Cardiac muscle cell (in vitro differentiated cells and primary cell): ENCODE measurements around the gene TRAF3IP1. TPM values are rescaled to one million over a fixed set of nuclear protein-coding genes. Genes with fewer than 3 reads are reported as not detected.

ENCODE experiments used
- DNase-seq, 2 donors: peaks; one replicate each; pipeline versions ENCODE4 v3.0.0 to v3.0.0-alpha.2; 2010 to 2017; ENCODE audit warnings: low read depth in 1 of 2, low spot score in 1 of 2
- H3K27ac ChIP-seq: fragments of 200-600 bp; sonication (generic); 2 replicates; pipeline ENCODE4 v1.5.1; 2016
- H3K27me3 ChIP-seq: fragments of 200-600 bp; sonication (generic); 2 replicates; pipeline ENCODE4 v1.6.0; 2016; ENCODE audit warnings: control low read depth
- H3K36me3 ChIP-seq: fragments of 200-600 bp; sonication (generic); 2 replicates; pipeline ENCODE4 v1.5.1; 2016; ENCODE audit warnings: control low read depth
- H3K4me1 ChIP-seq: fragments of 200-600 bp; sonication (generic); 2 replicates; pipeline ENCODE4 v1.8.1; 2017; ENCODE audit warnings: low read depth, mild to moderate bottlenecking, mixed run types
- H3K4me3 ChIP-seq: fragments of 200-600 bp; sonication (generic); 2 replicates; pipeline ENCODE4 v1.5.1; 2016; ENCODE audit warnings: mild to moderate bottlenecking
- H3K9me3 ChIP-seq: fragments of 200-600 bp; sonication (generic); 2 replicates; pipeline ENCODE4 v1.5.1; 2017; ENCODE audit warnings: low read depth, mild to moderate bottlenecking, control low read depth
- polyA plus RNA-seq: library from polyadenylated mRNA; unstranded; fragments of >200 nt; fragmentation: Nextera tagmentation; extraction: Ambion mirVana; gene quantifications from 2 replicates; pipeline ENCODE4 v1.2.1, GENCODE V29; 2016
- total RNA-seq: library from RNA; depleted of rRNA; stranded (reverse); fragments of >200 nt; gene quantifications from 2 replicates; pipeline ENCODE4 v1.2.3, GENCODE V29; 2016
- TF ChIP-seq, protein P1 (sequence below): IDR thresholded peaks from 2 replicates; pipeline ENCODE4 v1.5.1; 2012; ENCODE audit warnings: low read depth, mild to moderate bottlenecking, low read length

Gene TRAF3IP1
- total and polyA plus RNA-seq, 2 experiments from 2014 or later = 8.3 to 12.1 TPM

DNA sequence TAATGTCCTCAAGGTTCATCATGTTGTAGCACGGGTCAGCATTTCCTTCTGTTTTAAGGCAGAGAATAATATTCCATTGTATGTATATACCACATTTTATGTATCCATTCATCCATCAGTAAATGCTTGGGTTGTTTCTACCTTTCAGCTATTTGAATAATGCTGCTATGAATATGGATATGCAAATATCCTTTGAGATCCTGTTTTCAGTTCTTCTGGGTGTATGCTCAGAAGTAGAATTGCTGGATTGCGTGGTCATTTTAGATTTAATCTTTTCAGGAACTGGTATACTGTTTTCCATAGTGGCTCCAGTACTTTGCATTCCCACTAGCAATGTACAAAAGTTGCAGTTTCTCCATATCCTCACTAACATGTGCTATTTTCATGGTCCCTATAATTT lies 93.0 kb downstream of the TRAF3IP1 start:
- no peak for DNase-seq
- no peak overlapping the region for H3K4me3 ChIP-seq
- no peaks in the 10 kb centered on the region for H3K4me1 ChIP-seq
- H3K27me3 ChIP-seq = no peaks in the 10 kb centered on the region
- TF ChIP-seq, protein P1, sequence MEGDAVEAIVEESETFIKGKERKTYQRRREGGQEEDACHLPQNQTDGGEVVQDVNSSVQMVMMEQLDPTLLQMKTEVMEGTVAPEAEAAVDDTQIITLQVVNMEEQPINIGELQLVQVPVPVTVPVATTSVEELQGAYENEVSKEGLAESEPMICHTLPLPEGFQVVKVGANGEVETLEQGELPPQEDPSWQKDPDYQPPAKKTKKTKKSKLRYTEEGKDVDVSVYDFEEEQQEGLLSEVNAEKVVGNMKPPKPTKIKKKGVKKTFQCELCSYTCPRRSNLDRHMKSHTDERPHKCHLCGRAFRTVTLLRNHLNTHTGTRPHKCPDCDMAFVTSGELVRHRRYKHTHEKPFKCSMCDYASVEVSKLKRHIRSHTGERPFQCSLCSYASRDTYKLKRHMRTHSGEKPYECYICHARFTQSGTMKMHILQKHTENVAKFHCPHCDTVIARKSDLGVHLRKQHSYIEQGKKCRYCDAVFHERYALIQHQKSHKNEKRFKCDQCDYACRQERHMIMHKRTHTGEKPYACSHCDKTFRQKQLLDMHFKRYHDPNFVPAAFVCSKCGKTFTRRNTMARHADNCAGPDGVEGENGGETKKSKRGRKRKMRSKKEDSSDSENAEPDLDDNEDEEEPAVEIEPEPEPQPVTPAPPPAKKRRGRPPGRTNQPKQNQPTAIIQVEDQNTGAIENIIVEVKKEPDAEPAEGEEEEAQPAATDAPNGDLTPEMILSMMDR = no peak
- H3K36me3 ChIP-seq = no peaks in the 10 kb centered on the region
- H3K9me3 ChIP-seq = no peaks in the 10 kb centered on the region
- no peak overlapping the region for H3K27ac ChIP-seq

- DNase-seq = no peak
Measured at GRCh38 chr2:238415036-238415764, 94.9 kb downstream of the TRAF3IP1 start.

GRCh38 chr2:238415893-238416292 lies 95.6 kb downstream of the TRAF3IP1 start:
- Histone ChIP-seq H3K9me3 (no peaks in the 10 kb centered on the region), H3K27ac (no peak overlapping the region), H3K27me3 (no peaks in the 10 kb centered on the region), H3K4me1 (peaks cover 4% of the 10 kb centered on the region), H3K36me3 (no peaks in the 10 kb centered on the region), H3K4me3 (no peak overlapping the region)
- no peak for DNase-seq
- TF ChIP-seq, protein P1 = no peak

More at GRCh38 chr2:238415036-238415764, 94.9 kb downstream of the TRAF3IP1 start:
- no peak overlapping the region for H3K4me3 ChIP-seq
- H3K36me3 ChIP-seq = no peaks in the 10 kb centered on the region
- TF ChIP-seq, protein P1 = no peak
- no peaks in the 10 kb centered on the region for H3K27me3 ChIP-seq
- no peaks in the 10 kb centered on the region for H3K4me1 ChIP-seq
- no peak overlapping the region for H3K27ac ChIP-seq
- H3K9me3 ChIP-seq = no peaks in the 10 kb centered on the region

DNA sequence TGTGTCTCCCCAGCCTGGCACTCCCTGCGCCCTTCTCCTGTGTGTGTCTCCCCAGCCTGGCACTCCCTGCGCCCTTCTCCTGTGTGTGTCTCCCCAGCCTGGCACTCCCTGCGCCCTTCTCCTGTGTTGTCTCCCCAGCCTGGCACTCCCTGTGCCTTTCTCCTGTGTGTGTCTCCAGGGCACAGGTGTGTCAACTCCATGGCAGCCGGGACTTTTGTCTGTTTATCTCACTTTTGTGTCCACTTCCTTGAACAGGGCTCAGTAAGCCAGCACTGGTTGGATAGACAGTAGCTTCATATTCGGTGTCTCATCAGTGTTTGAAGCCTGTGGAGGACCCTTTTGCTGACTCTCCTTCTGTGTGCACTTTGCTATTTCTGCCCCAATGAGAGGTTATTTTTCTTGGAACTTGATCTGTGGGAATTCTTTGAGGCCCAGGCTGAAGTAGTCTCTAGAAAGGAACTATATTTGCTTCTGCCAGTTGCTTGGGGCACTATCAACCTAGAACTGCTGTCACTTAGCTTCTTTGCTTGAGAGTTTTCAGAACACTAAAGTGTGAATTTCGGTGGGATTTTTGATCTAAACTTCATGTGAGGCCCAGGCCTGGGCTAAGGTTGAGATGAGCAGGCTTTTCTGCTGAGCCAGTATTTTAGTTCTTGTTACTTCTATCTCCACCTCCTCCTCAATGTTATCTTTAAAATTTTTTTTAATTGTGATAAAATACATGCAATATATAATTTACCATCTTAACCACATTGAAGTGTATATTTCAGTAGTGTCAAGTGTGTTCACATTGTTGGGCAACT lies 98.1 kb downstream of the TRAF3IP1 start:
- DNase-seq = no peak
- H3K9me3 ChIP-seq = no peaks in the 10 kb centered on the region
- no peak overlapping the region for H3K4me3 ChIP-seq
- peaks cover 10% of the 10 kb centered on the region for H3K4me1 ChIP-seq
- peak overlapping the region; percentile 34 for H3K27ac ChIP-seq
- H3K27me3 ChIP-seq = no peaks in the 10 kb centered on the region
- no peaks in the 10 kb centered on the region for H3K36me3 ChIP-seq
- TF ChIP-seq, protein P1 = no peak

DNA sequence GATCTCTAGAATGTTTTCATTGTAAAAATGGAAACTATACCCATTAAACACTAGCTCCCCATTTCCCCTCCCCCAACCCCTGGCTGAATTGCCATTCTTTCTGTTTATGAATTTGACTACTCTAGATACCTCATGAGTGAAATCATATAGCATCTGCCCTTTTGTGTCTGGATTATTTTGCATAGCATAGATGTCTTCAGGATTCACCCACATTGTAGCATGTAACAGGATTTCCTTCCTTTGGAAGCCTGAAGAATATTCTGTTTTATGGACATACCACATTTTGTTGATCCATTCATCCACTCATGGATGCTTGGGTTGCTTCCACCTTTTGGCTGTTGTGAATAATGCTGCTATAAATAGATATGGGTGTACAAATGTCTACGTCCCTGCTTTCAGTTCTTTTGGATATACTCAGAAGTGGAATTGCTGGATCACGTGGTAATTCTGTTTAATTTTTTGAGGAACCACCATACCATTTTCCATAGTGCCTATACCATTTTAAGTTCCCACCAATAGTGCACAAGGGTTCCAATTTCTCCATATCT lies 98.8 kb downstream of the TRAF3IP1 start:
- Histone ChIP-seq H3K27ac (no peak overlapping the region), H3K9me3 (no peaks in the 10 kb centered on the region), H3K4me3 (no peak overlapping the region), H3K4me1 (peaks cover 10% of the 10 kb centered on the region), H3K36me3 (no peaks in the 10 kb centered on the region), H3K27me3 (no peaks in the 10 kb centered on the region)
- DNase-seq = no peak
- TF ChIP-seq, protein P1 = no peak
